ENCODE measurements around the gene MMP24. TPM values are rescaled to one million over a fixed set of nuclear protein-coding genes. Genes with fewer than 3 reads are reported as not detected.
"Not testable (repeated sequence)": the region's sequence is repeated elsewhere in the genome, so short reads cannot be mapped to it uniquely, and the experiment has no call there.

MMP24 gene
- total and polyA plus RNA-seq, 10 donors, result 0.10 to 0.32 (median 0.18) TPM

DNA sequence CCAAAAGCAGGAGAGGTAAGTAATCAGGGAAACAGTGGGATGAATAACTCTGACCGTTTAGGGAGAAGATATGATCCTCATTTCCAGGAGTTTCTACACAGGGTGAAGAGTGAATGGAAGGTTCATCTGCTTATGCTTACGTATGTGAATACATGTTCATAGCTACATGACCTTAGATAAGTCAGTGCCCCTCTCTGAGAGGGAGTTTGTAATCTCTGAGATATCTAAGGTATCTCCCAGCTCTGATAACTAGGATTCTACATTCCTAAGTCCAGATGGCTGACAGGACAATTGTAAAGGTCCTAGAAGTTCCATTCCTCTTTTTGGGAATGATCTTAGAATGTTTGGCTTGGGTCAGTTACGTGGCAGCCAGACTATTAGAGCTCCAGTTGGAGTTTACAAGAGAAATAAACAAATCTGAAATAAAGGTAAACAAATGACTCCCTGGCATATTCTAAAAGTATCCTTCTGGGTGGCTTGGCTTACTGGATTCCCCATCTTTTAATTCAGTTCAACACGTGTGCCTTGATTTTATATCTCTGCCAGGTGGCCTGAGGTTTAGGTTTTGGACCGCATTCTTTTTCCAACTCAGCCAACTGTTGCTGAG, 38.8 kb upstream of the MMP24 start:
- DNase-seq, result no peak
- no peaks in the 10 kb centered on the region for H3K27me3 ChIP-seq (replicated peaks in 1 of 7)
- H3K36me3 ChIP-seq, result peaks cover 0 to 10% (median 0%) of the 10 kb centered on the region in 6 donors
- WGBS, 5 donors, result 81 to 90% (median 85%) methylated on average over 5 of the region's 5 CpGs
- H3K9me3 ChIP-seq, result no peaks in the 10 kb centered on the region
- no peak overlapping the region for H3K27ac ChIP-seq
- TF ChIP-seq POLR2AphosphoS5 (IDR thresholded peaks at IDR 0.05) (no peak), CTCF (IDR thresholded peaks at IDR 0.05 in 8 of 11, conservative IDR thresholded peaks at IDR 0.05 in 3 of 11) (no peak), POLR2A (IDR thresholded peaks at IDR 0.05) (no peak)
- intact Hi-C loops (cut with DNase I; ENCODE audit: low total_unique reads), result no loop called here
- H3K4me3 ChIP-seq, result no peak overlapping the region
- H3K4me1 ChIP-seq, result no peaks in the 10 kb centered on the region

DNA sequence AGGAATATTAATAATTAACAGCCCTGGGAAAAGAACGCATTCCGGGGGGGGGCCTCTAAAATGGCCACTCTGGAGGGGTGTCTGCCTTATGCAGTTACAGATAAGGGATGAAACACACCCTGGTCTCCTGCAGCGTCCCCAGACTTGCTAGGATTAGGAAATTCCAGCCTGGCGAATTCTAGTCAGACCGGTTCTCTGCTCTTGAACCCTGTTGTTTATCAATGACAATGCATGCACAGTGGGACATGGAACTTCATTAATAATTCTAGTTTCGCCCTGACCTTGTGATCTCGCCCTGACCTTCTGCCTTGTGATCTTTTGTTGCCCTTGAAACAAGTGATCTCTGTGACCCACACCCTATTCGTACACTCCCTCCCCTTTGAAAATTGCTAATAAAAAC, 37.3 kb upstream of the MMP24 start:
- WGBS, 5 donors, result 87 to 91% (median 89%) methylated on average over 8 of the region's 8 CpGs
- H3K27me3 ChIP-seq (replicated peaks in 1 of 7); DNase-seq; H3K4me1 ChIP-seq; intact Hi-C loops (cut with DNase I; ENCODE audit: low total_unique reads); H3K9me3 ChIP-seq; H3K27ac ChIP-seq; H3K4me3 ChIP-seq: not testable (repeated sequence)
- H3K36me3 ChIP-seq, result peaks cover 0 to 10% (median 0%) of the 10 kb centered on the region in 6 donors

GRCh38 chr20:35190556-35190955, 35.9 kb upstream of the MMP24 start:
- intact Hi-C loops (cut with DNase I; ENCODE audit: low total_unique reads), result no loop called here
- peak overlapping the region in 1 of 8 donors; percentile 2 for H3K27ac ChIP-seq
- no peak for DNase-seq

GRCh38 chr20:35191419-35192117, 34.9 kb upstream of the MMP24 start:
- no peak overlapping the region for H3K27ac ChIP-seq
- H3K27me3 ChIP-seq (replicated peaks in 1 of 7), result no peaks in the 10 kb centered on the region
- H3K9me3 ChIP-seq, result peaks cover 0 to 14% (median 11%) of the 10 kb centered on the region in 8 donors
- H3K4me1 ChIP-seq, result no peaks in the 10 kb centered on the region
- H3K36me3 ChIP-seq, result peaks cover 0 to 10% (median 0%) of the 10 kb centered on the region in 6 donors
- intact Hi-C loops (cut with DNase I; ENCODE audit: low total_unique reads), result no loop called here
- 85 to 93% (median 89%) methylated on average over 5 of the region's 5 CpGs for WGBS, 5 donors
- DNase-seq, result no peak
- H3K4me3 ChIP-seq, result no peak overlapping the region
- no peak for TF ChIP-seq CTCF (IDR thresholded peaks at IDR 0.05 in 8 of 11, conservative IDR thresholded peaks at IDR 0.05 in 3 of 11)

More at GRCh38 chr20:35190556-35190955, 35.9 kb upstream of the MMP24 start:
- no peaks in the 10 kb centered on the region for H3K4me1 ChIP-seq
- H3K9me3 ChIP-seq, result peaks cover 0 to 4% (median 1%) of the 10 kb centered on the region in 8 donors
- H3K36me3 ChIP-seq, result peaks cover 0 to 10% (median 0%) of the 10 kb centered on the region in 6 donors
- no peaks in the 10 kb centered on the region for H3K27me3 ChIP-seq (replicated peaks in 1 of 7)
- no peak for TF ChIP-seq CTCF (IDR thresholded peaks at IDR 0.05 in 8 of 11, conservative IDR thresholded peaks at IDR 0.05 in 3 of 11)
- TF ChIP-seq POLR2A (IDR thresholded peaks at IDR 0.05), result no peak
- TF ChIP-seq POLR2AphosphoS5 (IDR thresholded peaks at IDR 0.05), result no peak
- 92 to 97% (median 92%) methylated on average over 6 of the region's 6 CpGs for WGBS, 5 donors
- H3K4me3 ChIP-seq, result no peak overlapping the region

Measured in spleen (tissue), 11 donors.